ENCODE results near the gene FDX2.

FDX2 gene

GRCh38 chr19:10332965-10333757, 17.3 kb upstream of the FDX2 start, which contains the start of gene RAVER1:
Gene RAVER1 (minus strand): TSS chr19:10333529. CDS start chr19:10333507, 22 bp downstream.
- TF ChIP-seq, protein P1, sequence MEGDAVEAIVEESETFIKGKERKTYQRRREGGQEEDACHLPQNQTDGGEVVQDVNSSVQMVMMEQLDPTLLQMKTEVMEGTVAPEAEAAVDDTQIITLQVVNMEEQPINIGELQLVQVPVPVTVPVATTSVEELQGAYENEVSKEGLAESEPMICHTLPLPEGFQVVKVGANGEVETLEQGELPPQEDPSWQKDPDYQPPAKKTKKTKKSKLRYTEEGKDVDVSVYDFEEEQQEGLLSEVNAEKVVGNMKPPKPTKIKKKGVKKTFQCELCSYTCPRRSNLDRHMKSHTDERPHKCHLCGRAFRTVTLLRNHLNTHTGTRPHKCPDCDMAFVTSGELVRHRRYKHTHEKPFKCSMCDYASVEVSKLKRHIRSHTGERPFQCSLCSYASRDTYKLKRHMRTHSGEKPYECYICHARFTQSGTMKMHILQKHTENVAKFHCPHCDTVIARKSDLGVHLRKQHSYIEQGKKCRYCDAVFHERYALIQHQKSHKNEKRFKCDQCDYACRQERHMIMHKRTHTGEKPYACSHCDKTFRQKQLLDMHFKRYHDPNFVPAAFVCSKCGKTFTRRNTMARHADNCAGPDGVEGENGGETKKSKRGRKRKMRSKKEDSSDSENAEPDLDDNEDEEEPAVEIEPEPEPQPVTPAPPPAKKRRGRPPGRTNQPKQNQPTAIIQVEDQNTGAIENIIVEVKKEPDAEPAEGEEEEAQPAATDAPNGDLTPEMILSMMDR (IDR thresholded peaks at IDR 0.05; ENCODE audit: low read depth, low read length, missing control alignments) = no peak
- peak; percentile 90 for DNase-seq (ENCODE audit: low read depth)
- H3K4me3 ChIP-seq (ENCODE audit: low read depth, low read length) = peak within 1 kb of the TSS; percentile 71

- no peak for DNase-seq (ENCODE audit: low read depth)
- peak overlapping the region; percentile 71 for H3K4me3 ChIP-seq (ENCODE audit: low read depth, low read length)
- TF ChIP-seq, protein P1 (IDR thresholded peaks at IDR 0.05; ENCODE audit: low read depth, low read length, missing control alignments) = no peak
Observed at GRCh38 chr19:10332158-10332964, 16.5 kb upstream of the FDX2 start.

DNA sequence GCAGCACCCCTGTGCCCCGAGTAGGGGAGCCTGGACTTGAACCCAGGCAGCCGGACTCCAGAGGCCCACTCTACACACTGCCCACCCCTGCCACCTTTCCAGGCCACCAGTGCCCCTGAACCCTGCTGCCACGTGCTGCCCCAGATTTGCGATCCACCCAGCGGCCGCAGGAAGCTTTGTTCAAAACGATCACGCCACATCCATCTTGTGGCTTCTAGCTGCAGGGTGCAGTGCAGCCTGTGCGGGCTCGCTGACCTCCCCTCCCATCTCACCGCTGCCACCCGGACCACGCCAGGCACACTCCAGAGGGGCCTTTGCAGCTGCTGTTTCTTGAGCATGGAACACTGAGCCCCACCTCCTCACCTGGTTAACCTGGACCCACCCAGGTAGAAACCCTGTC, 13.7 kb upstream of the FDX2 start:
- DNase-seq (ENCODE audit: low read depth) = no peak
- TF ChIP-seq, protein P1 (IDR thresholded peaks at IDR 0.05; ENCODE audit: low read depth, low read length, missing control alignments) = no peak
- no peak overlapping the region for H3K4me3 ChIP-seq (ENCODE audit: low read depth, low read length)

DNA sequence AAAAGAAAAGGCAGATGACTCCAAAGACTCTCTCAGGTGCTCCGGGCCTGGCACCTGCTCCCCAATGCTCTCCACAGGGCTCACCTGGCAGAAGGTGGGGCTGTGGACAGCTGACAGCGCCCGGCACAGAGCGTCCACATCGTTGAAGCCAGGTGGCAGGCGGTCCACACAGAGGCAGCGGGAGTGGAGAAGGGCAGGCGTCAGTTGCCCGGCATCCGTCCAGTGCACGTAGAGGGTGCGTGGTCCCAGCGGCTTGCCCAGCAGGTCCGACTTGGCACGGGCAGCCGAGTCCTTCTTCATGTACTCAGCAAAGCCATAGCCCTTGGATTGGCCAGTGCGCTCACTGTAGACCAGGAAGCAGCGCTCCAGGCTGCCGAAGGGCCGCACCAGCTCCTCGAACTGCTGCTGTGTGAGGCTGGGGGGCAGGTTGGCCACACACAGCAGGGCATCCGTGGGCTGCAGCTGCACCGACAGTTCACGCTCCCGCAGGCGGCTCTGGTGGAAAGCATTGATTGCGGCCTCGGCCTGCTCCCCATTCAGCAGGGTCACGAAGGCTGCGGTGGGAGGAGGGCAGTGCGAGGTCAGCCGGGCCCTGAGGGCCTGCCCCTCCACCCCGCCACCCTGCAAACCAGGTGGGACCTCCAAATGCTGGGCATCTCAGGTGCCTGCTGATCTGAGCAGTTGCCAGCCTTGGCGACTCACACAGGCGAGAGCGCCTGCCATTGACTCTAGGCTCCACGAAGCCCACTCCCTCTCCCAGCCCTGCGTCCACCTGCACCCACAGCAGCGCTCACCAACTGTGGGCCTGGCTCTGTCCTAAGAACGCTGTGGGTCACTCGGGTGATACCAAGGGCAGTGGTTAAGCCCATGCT, 13.0 kb upstream of the FDX2 start:
- no peak for DNase-seq (ENCODE audit: low read depth)
- H3K4me3 ChIP-seq (ENCODE audit: low read depth, low read length) = no peak overlapping the region
- TF ChIP-seq, protein P1 (IDR thresholded peaks at IDR 0.05; ENCODE audit: low read depth, low read length, missing control alignments) = no peak

- no peak for DNase-seq (ENCODE audit: low read depth)
- no peak overlapping the region for H3K4me3 ChIP-seq (ENCODE audit: low read depth, low read length)
- TF ChIP-seq, protein P1 (IDR thresholded peaks at IDR 0.05; ENCODE audit: low read depth, low read length, missing control alignments) = no peak
Observed at GRCh38 chr19:10327793-10328192, 12.0 kb upstream of the FDX2 start.

DNA sequence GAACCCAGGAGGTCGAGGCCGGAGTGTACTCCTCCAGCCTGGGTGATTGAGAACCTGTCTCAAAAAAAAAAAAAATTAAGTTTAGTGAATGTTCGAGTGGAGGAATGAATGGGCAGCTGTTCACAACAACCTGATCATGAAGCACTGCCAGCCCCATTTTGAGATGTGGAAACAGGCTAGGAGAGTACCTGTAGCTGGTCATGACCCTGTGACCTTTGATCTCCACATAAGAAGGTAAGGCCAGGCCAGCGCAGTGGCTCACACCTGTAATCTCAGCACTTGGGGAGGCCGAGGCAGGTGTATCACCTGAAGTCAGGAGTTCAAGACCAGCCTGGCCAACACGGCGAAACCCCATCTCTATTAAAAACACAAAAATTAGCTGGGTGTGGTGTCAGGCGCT, 9.9 kb upstream of the FDX2 start:
- no peak for DNase-seq (ENCODE audit: low read depth)
- H3K4me3 ChIP-seq (ENCODE audit: low read depth, low read length) = no peak overlapping the region
- TF ChIP-seq, protein P1 (IDR thresholded peaks at IDR 0.05; ENCODE audit: low read depth, low read length, missing control alignments) = no peak
